Bronchus fibroblast of lung (primary cell): ENCODE results near the gene ZNF485. TPM values are rescaled to one million over a fixed set of nuclear protein-coding genes. Genes with fewer than 3 reads are reported as not detected.

Experiments used
- total RNA-seq: library from RNA; depleted of rRNA; stranded (reverse); fragments of >200 nt; gene quantifications from 2 replicates; pipeline ENCODE4 v1.2.3, GENCODE V29; 2015

Gene ZNF485
- total RNA-seq, result 2.7 and 3.7 TPM in 2 replicates

GRCh38 chr10:43606323-43607198, at the start of gene ZNF485:
Gene ZNF485, plus strand, starts transcription at chr10:43606438. Its CDS starts 613 bp downstream, at chr10:43607051.

GRCh38 chr10:43574001-43574892, 32.0 kb upstream of the ZNF485 start, which contains the start of gene ZNF239:
Gene ZNF239, minus strand, starts transcription at chr10:43574616. Its CDS starts 16,537 bp downstream, at chr10:43558079.

GRCh38 chr10:43648398-43649184, 42.4 kb downstream of the ZNF485 start, which contains the start of gene ZNF32:
Gene ZNF32, minus strand, starts transcription at chr10:43648881. Its CDS starts 2,748 bp downstream, at chr10:43646133.

Other genes starting within 250 kb of the ZNF485 start
- gene FXYD4, start 234.8 kb upstream of the ZNF485 start, total RNA-seq, result not detected in 2 replicates
- gene HNRNPF, start 197.3 kb upstream of the ZNF485 start, total RNA-seq, result 245 and 266 TPM in 2 replicates
- gene ZNF487, start 169.3 kb upstream of the ZNF485 start, total RNA-seq, result 1.9 and 4.2 TPM in 2 replicates
- gene ZNF239, start 31.8 kb upstream of the ZNF485 start, total RNA-seq, result 4.9 and 6.5 TPM in 2 replicates
- 30.2 and 33.5 TPM in 2 replicates for gene ZNF32, start 42.4 kb downstream of the ZNF485 start, total RNA-seq